ENCODE results near the gene SIPA1.

SIPA1 gene, protein sequence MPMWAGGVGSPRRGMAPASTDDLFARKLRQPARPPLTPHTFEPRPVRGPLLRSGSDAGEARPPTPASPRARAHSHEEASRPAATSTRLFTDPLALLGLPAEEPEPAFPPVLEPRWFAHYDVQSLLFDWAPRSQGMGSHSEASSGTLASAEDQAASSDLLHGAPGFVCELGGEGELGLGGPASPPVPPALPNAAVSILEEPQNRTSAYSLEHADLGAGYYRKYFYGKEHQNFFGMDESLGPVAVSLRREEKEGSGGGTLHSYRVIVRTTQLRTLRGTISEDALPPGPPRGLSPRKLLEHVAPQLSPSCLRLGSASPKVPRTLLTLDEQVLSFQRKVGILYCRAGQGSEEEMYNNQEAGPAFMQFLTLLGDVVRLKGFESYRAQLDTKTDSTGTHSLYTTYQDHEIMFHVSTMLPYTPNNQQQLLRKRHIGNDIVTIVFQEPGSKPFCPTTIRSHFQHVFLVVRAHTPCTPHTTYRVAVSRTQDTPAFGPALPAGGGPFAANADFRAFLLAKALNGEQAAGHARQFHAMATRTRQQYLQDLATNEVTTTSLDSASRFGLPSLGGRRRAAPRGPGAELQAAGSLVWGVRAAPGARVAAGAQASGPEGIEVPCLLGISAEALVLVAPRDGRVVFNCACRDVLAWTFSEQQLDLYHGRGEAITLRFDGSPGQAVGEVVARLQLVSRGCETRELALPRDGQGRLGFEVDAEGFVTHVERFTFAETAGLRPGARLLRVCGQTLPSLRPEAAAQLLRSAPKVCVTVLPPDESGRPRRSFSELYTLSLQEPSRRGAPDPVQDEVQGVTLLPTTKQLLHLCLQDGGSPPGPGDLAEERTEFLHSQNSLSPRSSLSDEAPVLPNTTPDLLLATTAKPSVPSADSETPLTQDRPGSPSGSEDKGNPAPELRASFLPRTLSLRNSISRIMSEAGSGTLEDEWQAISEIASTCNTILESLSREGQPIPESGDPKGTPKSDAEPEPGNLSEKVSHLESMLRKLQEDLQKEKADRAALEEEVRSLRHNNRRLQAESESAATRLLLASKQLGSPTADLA

DNA sequence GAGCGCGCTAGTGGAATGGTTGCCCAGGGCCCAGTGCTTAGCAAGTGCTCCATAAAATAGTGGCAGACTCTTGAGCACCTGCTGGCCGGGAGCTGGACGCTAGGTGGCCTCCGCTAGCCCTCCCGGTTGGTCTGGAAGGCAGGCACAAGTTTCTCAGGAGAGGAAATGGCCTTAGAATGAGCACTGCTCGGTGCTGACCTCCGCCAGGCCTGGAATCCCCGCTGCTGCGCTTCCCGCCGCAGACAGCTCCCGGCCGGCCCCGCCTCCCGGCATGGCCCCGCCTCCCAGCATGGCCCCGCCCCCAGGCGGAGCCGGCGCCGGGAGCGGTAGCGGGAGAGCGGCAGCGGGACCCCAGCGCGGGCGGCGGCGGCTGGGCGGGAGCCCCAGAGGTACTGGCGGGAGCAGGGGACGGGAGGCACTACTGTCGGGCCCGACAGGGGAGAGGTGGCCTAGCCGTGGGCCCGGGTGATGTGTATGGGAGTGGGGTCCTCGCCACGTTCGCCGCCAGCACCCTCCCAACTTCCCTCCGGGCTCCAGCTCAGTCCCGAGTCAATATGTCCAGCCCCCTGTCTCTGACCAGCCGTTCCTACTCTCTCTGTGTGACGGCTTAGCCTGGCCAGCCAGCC lies at the start of gene SIPA1:
TSS of gene SIPA1 (plus strand) at position 308 of the 626 bp plus-strand sequence. CDS start 2,821 bp downstream, outside the sequence.
- DNase-seq, result peak; percentile 88 to 89

DNA sequence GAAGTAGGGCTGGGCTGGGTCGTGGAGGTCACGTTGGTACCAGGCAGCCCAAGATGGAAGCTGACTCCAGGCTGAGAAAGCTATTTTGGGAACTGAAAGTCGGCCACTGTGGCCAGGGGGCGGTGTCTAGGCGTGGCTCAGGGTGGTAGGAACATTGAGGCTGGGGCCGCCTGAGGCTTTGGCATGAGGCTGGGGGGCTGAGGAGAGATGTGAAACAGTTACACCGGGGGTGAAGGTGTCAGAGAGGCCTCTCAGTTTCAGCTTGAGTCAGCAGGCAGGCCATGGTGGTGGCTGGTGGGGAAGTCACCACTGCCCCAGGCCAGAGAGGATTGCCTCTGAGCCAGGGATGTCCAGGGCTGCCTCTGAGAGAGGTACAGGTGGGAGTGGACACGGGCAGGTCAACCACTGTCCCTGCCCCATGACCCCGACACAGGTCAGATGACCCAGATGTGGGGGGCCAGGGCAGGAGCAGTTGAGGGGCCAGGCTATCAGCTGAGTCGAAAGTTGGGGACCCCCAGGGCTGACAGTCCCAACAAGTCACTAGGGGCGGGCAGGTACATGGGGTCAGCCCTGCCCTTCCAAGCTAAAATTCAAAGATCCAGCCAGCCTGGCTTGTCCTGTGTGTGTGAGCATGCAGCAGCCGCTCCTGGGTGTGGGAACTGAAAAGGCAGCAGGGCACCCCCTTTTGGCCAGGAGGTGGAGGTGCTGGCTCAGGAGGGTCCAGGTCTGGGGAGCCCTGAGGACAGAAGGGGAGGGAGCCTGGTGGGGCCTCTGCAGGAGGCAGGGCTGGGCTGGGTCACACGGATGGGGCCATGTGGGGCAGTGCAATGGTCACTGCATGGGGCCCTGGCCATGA lies 49.5 kb upstream of the SIPA1 start:
- DNase-seq, result peak; percentile 64 to 74

DNA sequence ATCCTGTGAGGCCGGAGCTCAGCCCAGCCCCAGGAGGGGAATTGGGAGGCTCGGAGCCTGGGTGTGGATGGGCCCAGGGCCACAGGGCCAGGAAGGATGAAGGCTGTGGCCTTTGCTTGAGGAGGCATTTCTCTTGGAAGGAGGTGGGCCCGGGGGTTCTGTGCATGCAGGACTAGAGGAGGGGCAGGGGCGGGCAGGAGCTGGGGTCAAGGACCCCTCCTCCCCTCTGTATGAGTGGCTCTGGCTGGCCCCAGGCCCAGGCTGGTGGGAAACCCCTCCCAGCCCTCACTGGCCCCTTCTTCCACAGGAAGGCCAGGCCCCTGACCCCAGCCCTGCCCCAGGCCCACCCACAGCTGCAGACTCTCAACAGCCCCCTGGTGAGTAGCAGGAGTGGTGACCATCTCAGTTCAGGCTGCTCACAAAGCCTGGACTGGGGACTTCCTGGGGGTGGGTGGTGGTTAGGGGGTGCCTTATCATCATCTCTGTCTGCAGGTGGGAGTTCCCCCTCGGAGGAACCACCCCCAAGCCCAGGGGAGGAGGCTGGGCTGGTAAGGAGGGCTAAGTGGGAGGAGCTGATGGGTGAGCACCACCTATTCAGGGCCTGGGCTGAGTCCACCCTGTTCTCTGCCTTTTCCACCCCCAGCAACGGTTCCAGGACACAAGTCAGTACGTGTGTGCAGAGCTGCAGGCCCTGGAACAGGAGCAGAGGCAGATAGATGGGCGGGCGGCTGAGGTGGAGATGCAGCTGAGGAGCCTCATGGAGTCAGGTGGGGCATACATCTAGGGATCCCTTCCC lies 48.3 kb upstream of the SIPA1 start:
- DNase-seq, result no peak

DNA sequence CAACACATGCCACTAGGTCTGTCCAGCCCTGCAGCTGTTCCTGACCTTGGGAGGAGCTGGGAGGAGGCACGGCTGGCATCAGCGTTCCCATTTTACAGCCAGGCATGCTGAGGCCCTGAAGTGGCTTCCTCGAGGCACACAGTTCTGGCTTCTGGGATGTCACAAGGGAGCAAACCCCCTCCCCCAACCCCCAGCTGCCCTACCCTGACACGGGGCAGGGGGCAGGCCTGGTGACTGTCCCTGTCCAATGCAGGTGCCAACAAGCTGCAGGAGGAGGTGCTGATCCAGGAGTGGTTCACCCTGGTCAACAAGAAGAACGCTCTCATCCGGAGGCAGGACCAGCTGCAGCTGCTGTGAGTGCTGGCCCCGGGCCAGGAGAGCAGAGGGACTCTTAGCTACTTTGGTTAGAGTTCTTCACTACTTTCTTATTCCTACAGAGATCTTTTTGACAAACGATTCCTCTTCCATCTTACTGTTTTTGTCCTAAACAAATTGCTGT lies 47.6 kb upstream of the SIPA1 start:
- no peak for DNase-seq

DNA sequence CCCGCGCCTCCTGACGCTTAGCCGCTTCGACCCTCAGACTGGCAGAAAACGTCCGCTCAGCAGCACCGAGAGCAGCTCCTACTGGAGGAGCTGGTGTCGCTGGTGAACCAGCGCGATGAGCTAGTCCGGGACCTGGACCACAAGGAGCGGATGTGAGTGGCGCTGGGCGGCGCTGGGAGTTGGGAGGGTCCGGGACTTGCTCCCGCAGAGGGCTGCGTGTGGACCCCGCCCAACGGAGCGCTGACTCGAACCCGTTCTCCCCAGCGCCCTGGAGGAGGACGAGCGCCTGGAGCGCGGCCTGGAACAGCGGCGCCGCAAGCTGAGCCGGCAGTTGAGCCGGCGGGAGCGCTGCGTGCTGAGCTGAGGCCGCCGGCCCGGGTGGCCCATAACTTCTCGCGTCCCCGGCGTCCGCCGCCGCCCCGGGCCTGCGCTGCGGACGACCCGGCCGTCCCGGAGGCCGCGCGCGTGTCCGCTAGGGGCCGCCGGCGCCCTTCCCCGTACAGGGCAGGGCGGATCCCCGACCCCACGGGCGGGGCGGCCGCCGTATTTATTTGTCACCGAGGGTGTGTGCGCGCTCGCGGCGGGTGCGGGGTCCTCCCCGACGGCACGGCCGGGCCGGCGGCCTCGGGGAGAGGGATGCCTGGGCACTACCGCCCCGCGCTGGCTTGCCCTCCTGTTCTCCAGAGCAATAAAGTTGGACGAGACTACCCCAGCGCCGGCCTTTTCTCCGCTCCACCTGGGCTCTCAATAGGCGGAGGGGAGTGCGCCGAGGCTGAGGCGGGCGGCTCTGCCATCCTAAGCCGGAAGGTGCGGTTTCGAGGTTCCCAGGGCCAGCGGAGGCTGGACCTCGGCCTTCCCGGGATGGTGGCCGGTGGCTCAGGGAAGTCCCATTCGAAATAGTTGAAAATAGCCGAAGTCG lies 45.7 kb upstream of the SIPA1 start:
- no peak for DNase-seq

DNA sequence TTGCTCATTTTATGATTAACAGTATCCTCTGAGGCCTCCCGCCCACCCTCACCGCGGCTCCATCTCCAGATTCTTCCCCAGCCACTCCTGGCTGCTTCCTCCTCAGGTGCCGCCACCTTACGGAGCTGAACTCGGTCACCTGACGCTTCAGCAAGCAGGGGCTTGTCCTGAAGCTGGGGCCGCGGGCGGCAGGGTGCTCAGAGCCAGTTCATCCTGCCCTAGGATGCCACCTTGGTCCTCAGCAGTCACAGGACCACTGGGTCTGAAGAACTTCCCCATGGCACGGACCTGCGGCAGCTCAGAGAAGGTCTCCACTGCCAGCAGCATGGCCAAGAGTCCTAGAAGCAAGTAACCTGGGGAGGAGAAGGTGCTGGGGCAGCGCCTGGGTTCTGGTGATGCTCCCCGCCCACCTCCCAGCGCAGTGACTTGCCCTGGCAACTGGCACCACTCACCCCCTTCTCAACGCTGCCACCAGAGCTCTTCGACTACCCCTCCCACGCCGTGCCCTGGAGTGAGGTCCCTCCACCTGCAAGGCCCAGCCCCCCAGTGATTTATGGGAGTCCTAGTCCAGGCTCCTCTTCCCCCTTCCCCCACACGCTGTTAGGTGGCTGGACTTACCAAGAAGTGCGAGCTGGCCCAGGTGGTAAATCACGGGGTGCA lies 44.9 kb upstream of the SIPA1 start:
- DNase-seq, result no peak

DNA sequence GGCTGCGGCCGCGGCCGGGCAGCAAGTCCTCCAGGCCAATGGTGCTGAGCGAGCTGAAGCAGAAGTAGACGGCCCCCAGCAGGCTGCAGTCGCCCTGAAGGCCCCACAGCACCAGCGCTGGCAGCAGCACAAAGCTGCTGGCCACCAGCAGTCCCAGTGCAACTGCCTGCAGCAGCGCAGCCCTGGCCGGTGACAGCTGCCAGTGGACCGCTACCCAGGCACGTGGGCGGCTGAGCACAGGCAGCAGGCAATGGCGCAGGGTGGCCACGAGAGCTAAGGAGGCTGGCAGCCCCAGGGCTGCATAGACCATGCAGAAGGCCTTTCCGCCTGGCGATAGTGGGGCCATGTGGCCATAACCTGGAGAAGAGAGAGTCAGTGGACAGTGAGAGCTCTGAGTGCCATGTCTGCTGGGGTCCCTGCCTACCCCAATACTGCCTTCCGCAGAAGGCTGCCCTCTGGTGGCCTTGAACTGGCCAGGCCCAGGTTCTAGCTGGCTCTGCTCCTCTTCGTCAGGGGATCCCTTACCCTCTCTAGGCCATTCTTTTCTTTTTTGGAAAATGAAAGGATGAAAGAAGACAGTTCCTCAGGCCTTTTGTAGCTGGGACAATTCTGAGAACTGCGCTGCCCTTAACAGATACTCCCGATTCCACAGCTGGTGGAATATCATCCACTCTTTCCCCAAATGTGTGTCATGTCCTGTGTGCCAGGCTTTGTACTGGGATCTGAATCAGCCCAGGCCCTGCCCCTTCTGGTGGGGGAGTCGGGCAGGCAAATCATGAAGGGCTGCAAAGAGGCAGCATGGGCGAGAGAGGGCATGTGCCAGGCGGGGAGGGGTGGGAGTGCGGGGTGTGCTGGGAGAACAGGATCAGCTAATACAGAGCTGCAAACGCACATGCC lies 44.1 kb upstream of the SIPA1 start:
- peak in 1 of 2 donors; percentile 44 for DNase-seq

DNA sequence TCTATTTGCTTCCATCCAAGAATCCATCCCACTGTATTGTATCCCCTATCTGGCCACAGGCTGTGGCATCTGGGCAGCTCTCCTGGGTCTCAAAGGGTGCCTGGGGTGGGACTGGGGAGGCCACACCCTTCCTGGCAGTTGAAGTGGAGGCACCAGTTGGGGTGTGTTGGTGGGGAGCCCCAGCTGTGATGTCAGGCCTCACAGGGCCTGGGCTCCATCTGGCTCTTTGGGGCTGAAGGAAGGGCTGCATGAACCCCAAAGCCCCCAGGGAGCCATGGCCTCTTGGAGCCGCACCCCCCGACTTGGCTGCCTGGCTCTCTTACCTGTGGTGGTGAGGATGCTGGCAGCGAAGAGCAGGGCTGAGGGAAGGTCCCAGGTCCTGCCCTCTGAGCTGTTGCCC lies 42.8 kb upstream of the SIPA1 start:
- no peak for DNase-seq

DNA sequence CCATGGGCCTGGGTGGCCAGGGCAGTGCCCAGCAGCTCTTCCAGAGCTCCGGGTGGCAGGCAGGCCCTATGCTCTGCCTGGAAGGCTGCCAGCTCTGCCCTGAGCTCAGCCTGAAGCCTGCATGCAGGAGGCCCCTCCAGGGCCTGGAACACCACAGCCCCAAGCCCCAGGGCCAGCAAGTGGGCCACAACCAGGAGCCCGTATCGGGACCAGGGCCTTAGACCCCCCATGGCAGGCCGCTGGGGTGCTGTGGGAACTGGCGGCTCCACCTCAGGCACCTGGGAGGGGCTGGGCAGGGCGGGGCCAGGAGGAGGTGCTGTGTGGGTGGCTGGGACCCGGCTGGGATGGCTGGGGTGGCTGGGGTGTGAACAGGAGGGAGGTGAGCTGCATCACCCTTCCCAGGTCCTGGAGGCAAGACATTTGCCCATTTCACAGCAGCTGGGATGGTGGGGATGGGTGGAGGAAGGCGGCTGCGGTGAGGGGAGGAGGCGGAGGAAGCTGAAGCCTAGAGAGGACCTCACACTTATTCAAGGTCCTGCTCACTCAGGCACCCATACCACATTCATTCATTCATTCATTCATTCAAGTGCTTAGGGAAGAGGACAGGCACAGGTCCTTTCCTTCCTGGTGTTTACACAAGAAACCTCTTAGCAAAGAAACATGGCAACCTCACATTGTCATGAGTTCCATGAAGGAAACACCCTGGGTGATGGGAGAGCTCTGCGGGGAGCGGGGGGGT lies 42.2 kb upstream of the SIPA1 start, which contains the start of gene KCNK7:
TSS of gene KCNK7 (minus strand) at position 258 of the 739 bp plus-strand sequence. CDS start at position 230, 28 bp downstream.
- DNase-seq, result no peak

DNA sequence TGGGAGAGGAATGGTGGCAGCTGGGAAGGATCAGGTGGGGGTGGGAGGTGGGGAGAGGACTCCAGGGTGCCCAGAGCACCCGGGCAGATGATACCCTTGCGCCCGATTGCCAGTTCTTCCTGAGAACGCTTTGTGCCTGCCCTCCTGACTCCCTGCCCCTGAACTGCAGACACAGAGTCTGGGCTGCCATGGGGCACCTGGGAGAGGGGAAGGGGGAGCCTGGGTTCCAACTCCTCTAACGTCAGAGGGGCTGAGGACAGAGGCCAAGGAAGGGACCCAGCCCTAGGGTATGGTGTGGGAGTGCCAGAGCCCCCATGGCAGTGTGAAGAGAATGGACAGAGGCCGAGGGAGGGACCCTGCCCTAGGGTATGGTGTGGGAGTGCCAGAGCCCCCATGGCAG lies 41.4 kb upstream of the SIPA1 start:
- no peak for DNase-seq

DNA sequence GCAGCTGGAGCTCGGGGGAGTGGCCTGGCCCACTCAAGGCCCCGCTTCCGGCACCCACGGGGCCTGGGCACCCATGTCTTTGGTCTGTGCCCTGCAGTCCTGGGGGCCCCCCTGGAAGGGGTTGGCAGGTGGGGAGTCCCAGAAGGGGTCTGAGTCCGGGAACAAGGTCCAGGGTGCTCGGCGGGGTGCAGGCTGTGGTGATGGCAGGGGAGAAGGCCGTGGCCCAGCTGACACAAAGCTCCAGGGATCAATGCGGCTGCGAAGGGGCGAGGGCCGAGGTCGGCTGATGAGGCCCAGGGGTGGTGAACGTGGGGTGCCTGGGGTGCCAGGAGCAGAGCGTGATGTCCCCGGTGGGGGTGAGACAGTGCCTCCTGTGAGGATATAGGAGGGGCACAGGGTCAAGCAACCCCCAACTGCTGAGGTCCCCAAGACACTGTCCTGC lies 39.6 kb upstream of the SIPA1 start:
- DNase-seq, result no peak

DNA sequence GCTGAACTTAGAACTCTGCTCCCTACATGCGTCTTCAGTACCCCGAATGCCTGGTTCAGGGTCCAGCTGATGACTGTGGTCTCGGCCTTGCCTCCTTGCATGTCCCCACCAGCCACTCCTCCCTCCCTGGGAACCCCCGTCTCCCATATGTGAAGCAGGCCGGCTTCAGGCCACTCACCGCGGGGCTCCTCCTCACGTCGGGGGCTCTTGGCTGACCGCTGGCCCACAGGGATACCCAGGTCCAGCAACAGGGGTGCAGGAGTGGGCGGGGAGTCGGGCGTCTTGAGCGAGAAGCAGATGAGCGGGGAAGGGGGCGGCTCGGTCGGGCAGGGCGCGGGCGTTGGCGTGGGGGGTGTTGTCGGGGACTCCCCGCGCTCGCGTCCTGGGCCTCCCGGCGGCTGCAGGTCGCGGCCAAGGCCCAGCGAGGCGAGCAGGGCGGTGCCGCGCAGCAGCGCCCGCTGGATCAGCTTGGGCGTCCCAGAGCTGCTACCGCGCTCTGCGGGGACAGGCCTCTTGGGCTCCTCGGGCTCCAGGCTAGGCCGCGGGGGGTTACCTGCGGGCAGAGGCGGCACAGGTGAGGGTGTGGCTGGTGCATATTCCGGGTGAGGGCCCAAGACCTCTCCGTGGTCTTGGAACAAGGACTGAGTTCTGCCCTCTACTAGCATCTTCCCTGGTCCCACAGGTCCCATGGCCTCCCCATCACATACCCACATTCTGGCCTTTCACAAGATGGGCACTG lies 38.5 kb upstream of the SIPA1 start:
- no peak for DNase-seq

DNA sequence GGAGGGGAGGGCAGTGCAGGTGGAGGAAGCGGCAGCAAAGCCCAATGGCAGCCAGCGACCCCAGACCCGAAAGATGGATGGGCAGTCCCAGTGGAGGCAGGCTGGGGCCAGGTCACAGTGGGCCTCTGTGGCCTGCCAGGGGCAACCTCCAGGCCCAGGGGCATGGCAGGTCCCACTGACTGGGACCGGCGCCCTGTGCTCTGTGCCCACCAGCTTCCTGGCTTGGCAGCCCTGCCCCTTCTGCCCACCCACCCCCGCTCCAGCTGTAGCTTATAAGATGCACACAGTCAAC lies 38.0 kb upstream of the SIPA1 start:
- DNase-seq, result no peak

DNA sequence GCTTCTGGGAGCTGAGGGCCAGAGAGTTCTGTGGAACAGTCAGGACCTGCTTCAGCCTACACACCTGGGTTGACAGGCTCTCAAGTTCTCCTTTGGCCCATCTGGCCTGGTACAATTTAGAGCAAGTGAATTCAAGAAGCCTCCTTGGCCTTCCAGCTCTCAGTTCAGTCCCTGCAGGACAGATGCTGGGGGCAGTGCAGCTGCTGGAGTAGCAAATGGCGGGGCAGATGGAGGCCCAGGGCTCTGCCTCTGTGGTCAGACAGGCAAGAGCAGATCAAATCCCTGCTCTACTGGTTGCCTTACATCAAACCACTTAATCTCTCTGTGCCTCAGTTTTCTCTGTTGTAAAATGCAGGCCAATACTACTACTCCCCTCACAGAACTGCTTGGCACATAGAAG lies 33.6 kb upstream of the SIPA1 start:
- DNase-seq, result no peak

DNA sequence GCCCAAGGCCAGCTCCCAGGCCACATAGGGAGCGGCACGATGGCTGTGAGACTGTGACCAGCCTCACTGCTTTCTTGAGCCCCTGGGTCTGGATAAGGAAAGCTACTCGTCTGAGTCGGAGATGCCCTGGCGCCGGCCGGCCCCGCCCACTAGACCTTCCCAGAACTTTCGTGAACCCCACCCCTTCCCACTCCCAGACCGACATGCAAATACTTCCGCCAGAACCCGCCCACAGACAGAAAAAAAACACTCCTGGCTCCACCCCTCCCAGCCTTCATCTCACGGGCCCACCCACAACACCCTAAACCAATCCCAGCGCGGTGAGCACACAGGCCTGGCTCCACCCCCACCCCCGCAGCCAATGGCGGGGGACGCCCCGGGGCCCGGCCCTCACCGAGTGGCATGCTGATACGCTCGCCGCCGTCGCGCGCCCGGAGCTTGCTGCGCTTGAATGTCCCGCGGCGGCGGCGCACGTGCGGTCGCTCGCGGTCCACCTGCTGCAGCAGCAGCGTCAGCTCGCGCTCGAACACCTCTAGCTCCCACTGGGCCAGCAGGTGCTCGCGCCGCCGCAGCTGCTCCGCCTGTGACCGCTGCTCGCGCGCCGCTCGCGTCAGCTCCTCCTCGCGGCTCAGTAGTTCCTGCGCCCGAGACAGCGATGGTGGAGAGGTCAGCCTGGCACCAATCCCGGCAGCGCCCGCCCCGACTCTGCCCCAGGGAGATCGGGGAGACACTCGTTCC lies 30.9 kb upstream of the SIPA1 start:
- DNase-seq, result peak; percentile 80

Data from inflammatory macrophage treated with lipopolysaccharide for 1 hour (primary cell).